Lower leg skin (tissue), 4 donors: ENCODE data around the gene DNASE1L2. TPM values are rescaled to one million over a fixed set of nuclear protein-coding genes. Genes with fewer than 3 reads are reported as not detected.

Source experiments
- DNase-seq, 2 donors: peaks; one replicate each; pipeline ENCODE4 v3.0.0-alpha.2; 2019; ENCODE audit warnings: low spot score in 2 of 2
- H3K4me3 ChIP-seq: fragments of 200-600 bp; sonication (generic); 2 replicates; pipeline ENCODE4 v1.5.1; 2017; ENCODE audit warnings: mild to moderate bottlenecking, low read depth; ENCODE audit not compliant: poor library complexity, severe bottlenecking
- POLR2A ChIP-seq, 2 donors: fragments of 450-650 bp; IDR thresholded peaks; one replicate each; pipeline ENCODE4 v1.6.1; 2016 to 2017; ENCODE audit warnings: antibody characterized with exemption in 2 of 2, mild to moderate bottlenecking in 1 of 2, moderate library complexity in 1 of 2
- WGBS, 2 donors: methylation state at CpG; one replicate each; pipeline ENCODE4 v1.1.5; 2018; 5-methylcytosine and 5-hydroxymethylcytosine counted together
- intact Hi-C: fragments of 100-400 bp; cut with DNase I; formaldehyde crosslinking; loops from one replicate; pipeline ENCODE4 v1.15.0; 2023; ENCODE audit warnings: low total_unique reads
- total RNA-seq, 4 donors: library from RNA; depleted of rRNA; stranded (reverse); fragments of >200 nt; gene quantifications; one replicate each; pipeline ENCODE4 v1.1.0, GENCODE V29; 2016
- TF ChIP-seq, protein P1 (sequence below), 3 donors: fragments of 450-650 bp; IDR thresholded peaks; one replicate each; pipeline ENCODE4 v1.5.1; 2016; ENCODE audit warnings: antibody characterized with exemption in 3 of 3, mild to moderate bottlenecking in 3 of 3, moderate library complexity in 2 of 3

Gene DNASE1L2
- total RNA-seq, 4 donors from 2014 or later: 39.8 to 93.3 (median 55.0) TPM

DNA sequence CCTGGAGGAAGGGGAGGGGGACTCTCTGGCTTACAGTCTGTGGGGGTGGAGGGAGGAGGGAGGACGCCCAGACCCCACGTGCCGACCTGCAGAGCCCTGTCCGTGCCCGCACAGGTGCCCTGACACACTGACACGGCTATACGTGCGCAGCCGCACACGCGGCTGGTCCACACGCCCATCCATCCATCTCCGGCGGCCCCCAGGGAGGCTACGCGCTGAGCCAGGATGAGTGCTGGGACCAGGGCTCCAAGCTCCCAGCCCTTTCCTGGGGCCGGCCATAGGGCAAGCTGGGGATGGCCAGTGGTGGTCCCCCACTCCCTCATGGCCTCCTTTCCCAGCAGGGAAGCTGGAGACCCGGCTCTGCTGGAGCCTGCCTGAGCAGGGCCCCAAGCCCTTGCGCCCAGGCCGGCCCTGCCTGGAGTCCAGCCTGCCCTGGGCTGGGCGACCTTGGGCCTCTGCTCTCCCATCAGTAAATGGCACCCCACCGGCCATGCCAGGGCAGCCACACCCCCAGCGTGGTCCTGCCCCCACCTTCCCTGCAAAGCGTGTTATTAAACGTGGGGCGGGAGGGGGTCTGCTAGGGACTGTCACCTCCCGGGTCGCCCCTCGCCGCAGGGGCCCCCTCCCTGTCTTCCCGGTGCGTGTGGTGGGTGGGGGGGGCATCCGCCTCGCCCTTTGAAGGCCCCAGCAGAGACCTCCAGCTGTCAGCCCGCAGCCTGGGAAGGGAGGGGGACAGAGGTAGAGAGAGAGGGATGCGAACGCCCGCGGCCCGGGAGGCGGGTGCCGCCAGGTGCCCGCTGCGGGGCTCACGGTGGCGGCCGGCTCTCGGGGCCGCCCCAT lies 40.7 kb upstream of the DNASE1L2 start:
- WGBS, 2 donors: 0 to 3% methylated on average over 1 to 15 of the region's 49 CpGs
- intact Hi-C loops: no loop called here
- no peak for DNase-seq

DNA sequence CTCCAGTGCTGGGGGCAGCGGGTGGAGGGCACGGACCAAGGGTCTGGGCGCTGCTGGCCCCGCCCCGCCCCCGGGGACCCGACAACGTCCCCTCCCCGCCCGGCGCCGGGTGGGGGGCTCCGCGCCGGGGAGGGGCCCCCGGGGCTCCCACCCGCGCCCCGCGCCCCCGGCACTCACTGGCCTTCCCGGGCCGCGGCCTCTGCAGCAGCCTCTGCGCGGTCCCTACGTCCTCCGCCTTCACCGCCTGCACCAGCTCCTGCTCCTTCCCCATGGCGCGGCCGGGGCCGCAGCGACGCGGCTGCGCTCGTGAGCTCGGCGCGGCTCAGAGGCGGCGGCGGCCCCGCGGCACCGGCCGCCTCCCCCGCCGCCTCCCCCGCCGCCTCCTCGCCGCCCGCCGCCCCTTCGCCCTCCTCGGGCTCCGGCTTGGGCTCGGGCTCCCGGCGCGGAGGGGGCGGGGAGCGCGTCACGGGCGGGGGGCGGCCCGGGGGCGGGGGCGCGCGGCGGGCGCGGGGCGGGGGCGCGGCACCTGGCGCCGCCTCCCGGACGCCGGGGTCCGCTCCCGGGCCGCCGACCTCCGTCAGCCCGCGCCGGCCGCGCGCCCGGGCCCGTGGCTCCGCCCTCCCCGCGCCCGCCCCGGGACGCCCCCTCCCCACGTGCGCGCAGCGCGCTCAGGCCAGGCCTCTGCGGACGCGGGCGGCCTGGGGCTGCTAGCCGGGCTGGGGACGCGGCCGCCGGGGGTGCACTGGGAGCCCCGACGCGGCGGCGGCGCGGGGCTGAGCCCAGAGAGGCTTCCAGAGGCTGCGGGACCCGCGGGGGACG lies 39.9 kb upstream of the DNASE1L2 start, which contains the start of gene CASKIN1:
Gene CASKIN1 (minus strand): TSS at position 444 of the 819 bp plus-strand sequence. CDS start 173 bp downstream, at position 271.
- H3K4me3 ChIP-seq: no peak within 1 kb of the TSS
- intact Hi-C loops: no loop called here
- DNase-seq: no peak
- 0% methylated on average over 7 of the region's 129 CpGs; no CpG with 5 or more reads in 1 of the 2 donors for WGBS, 2 donors
- no peak for TF ChIP-seq POLR2A (IDR thresholded peaks at IDR 0.05)
- TF ChIP-seq, protein P1, sequence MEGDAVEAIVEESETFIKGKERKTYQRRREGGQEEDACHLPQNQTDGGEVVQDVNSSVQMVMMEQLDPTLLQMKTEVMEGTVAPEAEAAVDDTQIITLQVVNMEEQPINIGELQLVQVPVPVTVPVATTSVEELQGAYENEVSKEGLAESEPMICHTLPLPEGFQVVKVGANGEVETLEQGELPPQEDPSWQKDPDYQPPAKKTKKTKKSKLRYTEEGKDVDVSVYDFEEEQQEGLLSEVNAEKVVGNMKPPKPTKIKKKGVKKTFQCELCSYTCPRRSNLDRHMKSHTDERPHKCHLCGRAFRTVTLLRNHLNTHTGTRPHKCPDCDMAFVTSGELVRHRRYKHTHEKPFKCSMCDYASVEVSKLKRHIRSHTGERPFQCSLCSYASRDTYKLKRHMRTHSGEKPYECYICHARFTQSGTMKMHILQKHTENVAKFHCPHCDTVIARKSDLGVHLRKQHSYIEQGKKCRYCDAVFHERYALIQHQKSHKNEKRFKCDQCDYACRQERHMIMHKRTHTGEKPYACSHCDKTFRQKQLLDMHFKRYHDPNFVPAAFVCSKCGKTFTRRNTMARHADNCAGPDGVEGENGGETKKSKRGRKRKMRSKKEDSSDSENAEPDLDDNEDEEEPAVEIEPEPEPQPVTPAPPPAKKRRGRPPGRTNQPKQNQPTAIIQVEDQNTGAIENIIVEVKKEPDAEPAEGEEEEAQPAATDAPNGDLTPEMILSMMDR (IDR thresholded peaks at IDR 0.05): no peak

More for the DNA sequence above, 40.7 kb upstream of the DNASE1L2 start:
- no peak overlapping the region for H3K4me3 ChIP-seq
- TF ChIP-seq, protein P1 (IDR thresholded peaks at IDR 0.05): no peak
- no peak for TF ChIP-seq POLR2A (IDR thresholded peaks at IDR 0.05)

DNA sequence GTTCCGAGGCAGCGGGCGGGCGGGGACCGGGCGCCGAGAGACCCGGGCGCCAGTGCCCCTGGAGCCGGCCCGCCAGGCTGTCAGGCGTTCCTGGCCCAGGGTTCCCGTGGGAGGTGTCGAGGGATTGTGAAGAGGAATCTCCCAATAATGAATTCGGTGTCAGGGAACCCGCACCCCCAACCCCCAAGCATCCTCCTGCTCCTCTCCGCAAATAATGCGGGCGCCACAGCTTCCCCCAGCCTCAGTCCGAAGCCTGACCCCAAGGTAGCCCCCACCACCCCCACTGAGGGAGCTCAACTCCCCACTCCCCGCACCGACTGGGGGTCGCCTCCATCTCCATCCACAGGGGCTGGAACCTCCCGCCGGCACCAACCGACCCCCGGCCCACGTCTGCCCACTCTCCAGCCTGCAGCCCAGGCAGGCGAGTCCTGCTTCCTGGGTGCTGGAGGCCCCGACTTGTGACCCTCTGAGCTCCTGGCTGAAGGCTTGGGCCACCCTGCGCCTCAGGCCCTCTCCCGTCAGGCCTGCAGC lies 39.2 kb upstream of the DNASE1L2 start:
- DNase-seq: no peak
- intact Hi-C loops: no loop called here
- no peak overlapping the region for H3K4me3 ChIP-seq
- WGBS, 2 donors: 32 to 54% methylated on average over 17 to 28 of the region's 32 CpGs
- TF ChIP-seq, protein P1 (IDR thresholded peaks at IDR 0.05): no peak
- TF ChIP-seq POLR2A (IDR thresholded peaks at IDR 0.05): no peak

DNA sequence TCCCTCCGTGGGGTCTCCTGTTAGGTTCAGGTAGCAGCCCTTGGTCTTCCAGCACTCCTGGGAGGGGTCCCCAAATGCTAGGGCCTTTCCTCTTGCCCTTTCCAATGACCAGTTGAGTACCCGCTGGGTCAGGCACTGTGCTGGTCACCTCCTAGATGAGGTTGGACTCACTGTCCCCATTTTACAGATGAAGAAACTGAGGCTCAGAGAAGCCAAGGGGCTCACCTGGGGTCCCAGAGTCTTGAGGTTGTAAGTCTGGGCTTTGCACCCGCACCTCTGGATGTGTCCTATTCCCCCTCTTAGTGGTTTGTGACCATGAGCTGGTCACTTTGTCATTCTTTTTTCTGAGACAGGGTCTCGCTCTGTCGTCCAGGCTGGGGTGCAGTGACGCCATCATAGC lies 38.5 kb upstream of the DNASE1L2 start:
- WGBS, 2 donors: 78 to 94% methylated on average over 6 of the region's 6 CpGs
- H3K4me3 ChIP-seq: no peak overlapping the region
- no peak for DNase-seq
- no peak for TF ChIP-seq POLR2A (IDR thresholded peaks at IDR 0.05)
- TF ChIP-seq, protein P1 (IDR thresholded peaks at IDR 0.05): no peak
- intact Hi-C loops: no loop called here

DNA sequence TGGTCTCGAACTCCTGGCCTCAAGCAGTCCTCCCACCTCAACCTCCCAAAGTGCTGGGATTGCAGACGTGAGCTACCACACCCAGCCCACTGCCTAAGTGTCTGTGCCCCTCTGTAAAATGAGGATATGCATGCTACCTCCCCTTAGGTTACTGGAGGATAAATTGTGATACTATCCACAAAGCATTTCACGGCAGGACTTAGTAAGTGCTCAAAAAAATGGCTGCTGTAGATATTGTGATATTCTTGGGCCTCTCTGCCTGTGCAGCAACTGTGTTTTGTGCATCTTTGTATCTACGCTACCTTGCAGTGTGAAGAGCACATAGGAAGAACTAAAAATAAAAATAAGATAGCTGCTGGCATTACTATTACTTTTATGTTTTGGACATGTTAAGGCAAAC lies 38.0 kb upstream of the DNASE1L2 start:
- TF ChIP-seq POLR2A (IDR thresholded peaks at IDR 0.05): no peak
- TF ChIP-seq, protein P1 (IDR thresholded peaks at IDR 0.05): no peak
- intact Hi-C loops: no loop called here
- no peak overlapping the region for H3K4me3 ChIP-seq
- WGBS, 2 donors: 56 to 57% methylated on average over 4 of the region's 4 CpGs
- no peak for DNase-seq
